Stimulated activated effector memory CD8-positive, alpha-beta T cell treated with anti-CD3 and anti-CD28 coated beads, Interleukin-12 subunit alpha, Interleukin-12 subunit beta, amount 100 ng/mL, for 72 hours (primary cell): ENCODE data around the gene CBX8.
A peak's percentile ranks its signal among the peaks of the same experiment; 100 is the strongest.

Source experiments
- ATAC-seq: fragments of 150-1000 bp; cut with Tn5 transposase; 2 replicates; pipeline ENCODE4 v1.10.0; 2021
- DNase-seq, 2 donors: peaks; one replicate each; pipeline ENCODE4 v3.0.0; 2021 to 2022; ENCODE audit warnings: low spot score in 2 of 2
- H3K27ac Mint-ChIP-seq: one replicate; pipeline ENCODE4 v1.8.0; 2022; ENCODE audit warnings: mild to moderate bottlenecking, mixed read lengths
- H3K36me3 Mint-ChIP-seq: one replicate; pipeline ENCODE4 v1.8.0; 2022; ENCODE audit warnings: mild to moderate bottlenecking, mixed read lengths
- H3K4me1 Mint-ChIP-seq: one replicate; pipeline ENCODE4 v1.8.0; 2022; ENCODE audit warnings: mixed read lengths
- H3K4me3 Mint-ChIP-seq: one replicate; pipeline ENCODE4 v1.8.0; 2022; ENCODE audit warnings: mild to moderate bottlenecking, mixed read lengths
- H3K9me3 Mint-ChIP-seq: one replicate; pipeline ENCODE4 v1.8.0; 2022; ENCODE audit warnings: mixed read lengths

Gene CBX8

GRCh38 chr17:79814974-79815835 is 18.3 kb upstream of the CBX8 start:
- Mint-ChIP-seq H3K9me3 (no peaks in the 10 kb centered on the region), H3K36me3 (no peaks in the 10 kb centered on the region), H3K4me3 (peak overlapping the region; percentile 67), H3K4me1 (peaks cover 20% of the 10 kb centered on the region), H3K27ac (no peak overlapping the region)
- no peak for DNase-seq
- ATAC-seq, result no peak

DNA sequence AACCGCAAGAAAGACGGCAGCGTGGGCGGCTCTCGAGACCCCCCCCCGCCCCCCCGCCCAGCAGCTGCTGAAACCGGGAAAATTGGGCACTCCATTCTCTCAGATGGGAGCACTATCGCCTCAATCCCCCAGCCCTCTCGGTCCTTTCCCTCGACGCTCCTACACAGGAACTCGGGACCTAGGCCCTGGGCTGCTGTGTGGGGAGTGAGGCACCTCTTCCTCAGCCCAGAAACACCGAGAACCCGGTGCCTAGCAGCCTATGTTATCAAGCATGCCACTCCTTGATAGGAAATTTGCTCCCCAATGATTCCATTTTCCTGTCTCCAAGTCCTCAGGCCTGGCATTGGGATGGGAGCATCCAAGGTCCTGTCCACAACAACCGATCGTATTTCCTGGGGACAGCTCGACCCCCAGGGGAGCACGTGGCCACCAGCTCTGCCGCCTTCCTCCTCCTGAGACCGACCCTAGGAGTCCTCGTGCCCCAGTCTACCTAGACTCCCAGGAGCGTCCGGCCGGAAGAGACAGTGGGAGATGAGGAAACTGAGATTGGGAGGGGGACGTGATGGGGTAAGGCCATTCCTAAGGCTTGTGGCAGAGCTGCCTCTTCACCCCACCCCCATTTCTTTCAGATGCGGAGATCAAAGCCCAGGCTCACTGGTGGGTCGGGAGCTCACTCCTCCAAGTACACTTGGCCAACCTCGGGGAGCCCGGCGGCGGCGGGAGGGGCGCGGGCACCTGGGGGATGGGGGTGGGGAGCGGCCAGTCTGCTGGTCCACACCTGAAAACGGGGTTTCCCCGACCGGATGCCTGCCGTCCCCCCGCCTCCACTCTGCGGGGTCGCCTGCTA is 17.5 kb upstream of the CBX8 start:
- Mint-ChIP-seq H3K27ac (no peak overlapping the region), H3K4me1 (peaks cover 26% of the 10 kb centered on the region)
- ATAC-seq, result no peak

DNA sequence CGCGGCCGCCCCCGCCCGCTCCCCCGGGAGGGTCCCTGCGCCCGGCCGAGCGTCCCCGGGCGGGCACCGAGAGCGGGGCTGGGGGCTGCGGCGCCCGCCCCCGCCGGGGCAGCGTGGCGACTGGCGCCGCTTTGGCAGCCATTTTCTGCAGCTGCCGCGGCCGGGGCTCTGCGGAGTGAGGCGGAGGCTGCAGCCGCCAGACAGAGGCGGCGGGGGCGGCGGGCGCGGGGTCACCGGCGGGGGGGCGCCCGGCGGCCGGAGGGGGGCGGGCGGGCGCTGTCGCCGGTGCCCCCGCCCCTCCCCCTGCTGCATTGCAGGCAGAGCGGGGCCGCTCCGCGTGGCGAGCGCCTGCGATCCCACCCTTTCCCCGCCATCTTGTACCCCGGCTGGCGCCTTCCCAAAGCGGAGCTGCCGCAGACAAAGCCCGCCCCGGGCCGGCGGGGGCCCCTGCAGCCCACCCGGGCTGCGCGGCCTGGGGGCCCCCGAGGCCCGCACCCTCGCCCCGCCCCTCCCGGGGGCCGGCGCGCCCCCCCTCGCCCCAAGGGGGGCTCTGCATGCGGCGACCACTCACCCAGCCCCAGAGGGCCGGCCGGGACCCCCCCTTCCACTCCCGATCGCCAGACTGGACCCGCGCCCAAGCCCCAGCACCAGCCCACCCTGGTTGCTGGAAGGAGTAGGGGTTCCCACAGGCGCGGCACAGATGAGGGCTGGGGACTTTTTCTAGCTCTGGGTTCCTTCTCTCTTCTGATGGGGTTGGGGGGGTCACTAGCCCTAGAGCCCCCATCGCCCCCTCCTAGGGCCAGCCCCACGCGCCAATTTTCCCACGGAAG is 16.6 kb upstream of the CBX8 start:
- no peak for ATAC-seq
- Mint-ChIP-seq H3K36me3 (no peaks in the 10 kb centered on the region), H3K4me3 (peak overlapping the region; percentile 67), H3K27ac (no peak overlapping the region), H3K4me1 (peaks cover 31% of the 10 kb centered on the region), H3K9me3 (no peaks in the 10 kb centered on the region)
- DNase-seq, result no peak

More for the DNA sequence above, 17.5 kb upstream of the CBX8 start:
- Mint-ChIP-seq H3K9me3 (no peaks in the 10 kb centered on the region), H3K36me3 (no peaks in the 10 kb centered on the region), H3K4me3 (peak overlapping the region; percentile 67)
- no peak for DNase-seq

DNA sequence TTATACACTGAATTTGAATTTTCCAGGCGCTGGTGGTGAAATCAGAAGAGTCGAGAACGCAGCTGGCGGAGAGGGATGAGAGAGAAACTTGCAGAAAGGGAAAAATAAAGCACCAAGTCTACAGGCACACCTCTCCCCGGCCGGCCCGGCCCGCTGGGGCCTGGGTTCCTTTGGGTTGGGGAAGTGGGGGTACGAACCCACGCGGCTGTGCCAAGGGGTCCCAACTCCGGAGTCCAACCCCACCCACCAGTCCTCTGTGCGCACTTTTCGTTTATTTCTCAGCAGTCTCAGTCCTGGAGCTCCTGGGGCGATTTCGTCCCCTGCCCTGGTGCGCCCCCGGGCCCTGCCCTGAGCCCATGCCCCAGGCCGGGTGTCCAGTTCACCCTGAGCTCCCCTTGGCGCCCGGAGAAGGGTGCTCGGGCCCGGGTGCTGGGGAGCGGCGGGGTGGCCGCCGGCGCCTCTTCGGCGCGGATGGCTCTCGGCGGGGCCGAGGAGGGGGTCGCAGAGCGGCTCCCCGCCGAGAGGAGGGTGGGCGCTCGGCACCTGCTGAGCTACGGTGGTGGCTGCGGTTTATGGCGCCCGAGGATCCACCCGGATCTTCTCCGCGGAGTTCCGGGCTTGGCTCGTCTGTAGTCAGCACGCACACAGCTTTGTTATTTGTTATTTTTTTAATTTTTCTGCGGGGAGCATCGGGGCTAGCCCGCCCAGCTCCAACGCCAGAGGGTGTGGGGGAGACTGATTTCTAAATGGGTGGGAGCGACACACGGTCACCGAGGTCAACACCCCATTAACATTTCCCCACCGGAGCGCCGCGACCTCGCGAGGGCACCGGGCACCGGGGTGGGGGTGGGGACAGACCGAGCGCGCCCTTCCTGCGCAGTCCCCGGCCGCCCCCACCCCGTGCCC is 15.7 kb upstream of the CBX8 start:
- DNase-seq (no peak), ATAC-seq (no peak)
- Mint-ChIP-seq H3K9me3 (no peaks in the 10 kb centered on the region), H3K4me3 (peak overlapping the region; percentile 58), H3K36me3 (no peaks in the 10 kb centered on the region), H3K4me1 (peaks cover 31% of the 10 kb centered on the region), H3K27ac (no peak overlapping the region)

DNA sequence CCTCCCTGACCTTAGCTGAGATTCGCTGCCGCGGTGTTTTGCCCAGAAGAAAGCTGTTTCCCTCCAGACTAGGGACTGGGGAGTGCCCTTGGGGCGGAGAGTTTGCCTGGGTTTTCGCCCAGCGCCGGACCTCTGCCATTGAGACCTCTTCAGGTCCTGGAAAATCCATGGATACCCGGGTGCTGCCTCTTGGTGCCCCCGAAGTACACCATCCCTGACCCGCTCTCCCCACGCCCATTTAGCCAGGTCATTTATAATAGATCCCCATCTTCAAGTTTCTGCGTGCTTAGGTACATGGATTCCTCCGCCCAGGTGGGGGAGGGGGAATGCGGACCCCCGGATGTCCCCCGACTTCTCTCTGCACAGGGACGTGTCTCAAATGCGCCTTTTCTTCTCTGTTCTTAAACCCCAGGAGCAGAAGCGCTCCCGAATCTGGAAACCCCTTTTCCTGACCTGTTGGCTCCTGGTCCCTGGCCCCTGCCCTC is 15.0 kb upstream of the CBX8 start:
- H3K27ac Mint-ChIP-seq, result no peak overlapping the region
- H3K9me3 Mint-ChIP-seq, result no peaks in the 10 kb centered on the region
- H3K36me3 Mint-ChIP-seq, result no peaks in the 10 kb centered on the region
- peak overlapping the region; percentile 58 for H3K4me3 Mint-ChIP-seq
- H3K4me1 Mint-ChIP-seq, result peaks cover 35% of the 10 kb centered on the region
- DNase-seq, result no peak
- no peak for ATAC-seq

- Mint-ChIP-seq H3K27ac (no peak overlapping the region), H3K4me1 (peaks cover 40% of the 10 kb centered on the region), H3K4me3 (peak overlapping the region; percentile 58), H3K36me3 (no peaks in the 10 kb centered on the region), H3K9me3 (no peaks in the 10 kb centered on the region)
- DNase-seq, result no peak
- ATAC-seq, result peak; percentile 41
Measured at GRCh38 chr17:79811011-79811867, 14.4 kb upstream of the CBX8 start.

DNA sequence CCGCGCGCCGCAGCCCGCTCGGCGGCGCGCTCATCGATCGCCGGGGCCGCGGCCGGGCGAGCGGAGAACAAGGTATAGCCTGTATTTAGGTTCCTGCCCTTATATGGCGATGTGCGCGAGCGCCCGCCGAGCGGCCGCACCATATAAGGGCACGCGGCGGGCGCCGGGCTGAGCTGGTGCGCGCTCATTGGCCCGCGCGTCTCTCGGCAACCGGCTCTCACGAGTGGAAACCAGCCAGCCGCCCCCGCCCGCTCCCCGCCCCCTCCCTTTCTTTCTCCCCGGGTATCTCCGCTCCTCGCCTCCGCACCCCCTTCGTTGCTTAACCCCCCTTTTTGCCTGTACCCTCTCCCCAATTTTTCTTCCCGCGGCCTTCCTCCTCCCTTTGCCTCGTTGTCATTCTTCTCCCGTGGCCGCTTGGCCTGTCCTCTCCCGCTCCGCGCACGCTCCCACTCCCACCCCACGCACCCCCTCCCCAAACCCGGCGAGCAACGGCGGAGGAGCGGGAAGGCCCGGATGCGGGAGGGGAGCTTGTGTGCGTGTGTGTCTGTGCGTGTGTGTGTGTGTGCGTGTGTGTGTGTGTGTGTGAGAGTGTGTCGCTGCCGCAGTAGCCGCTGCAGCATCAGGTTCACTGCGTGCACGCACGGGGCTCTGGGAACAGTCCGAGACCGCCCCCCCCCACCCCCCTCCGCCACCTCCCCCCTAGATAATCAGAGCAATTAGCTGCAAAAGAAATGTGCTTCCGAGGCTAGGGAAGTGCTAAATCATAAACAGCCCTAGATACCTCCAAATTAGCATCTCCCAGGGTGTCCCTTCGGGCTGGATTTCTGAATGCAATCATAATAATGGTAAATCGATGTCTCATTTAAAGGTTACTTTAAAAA is 13.5 kb upstream of the CBX8 start:
- peak overlapping the region; percentile 58 for H3K4me3 Mint-ChIP-seq
- DNase-seq, result peak; percentile 56 to 80
- peak; percentile 92 for ATAC-seq
- no peaks in the 10 kb centered on the region for H3K9me3 Mint-ChIP-seq
- peaks cover 46% of the 10 kb centered on the region for H3K4me1 Mint-ChIP-seq
- H3K36me3 Mint-ChIP-seq, result peaks cover 4% of the 10 kb centered on the region
- H3K27ac Mint-ChIP-seq, result no peak overlapping the region

DNA sequence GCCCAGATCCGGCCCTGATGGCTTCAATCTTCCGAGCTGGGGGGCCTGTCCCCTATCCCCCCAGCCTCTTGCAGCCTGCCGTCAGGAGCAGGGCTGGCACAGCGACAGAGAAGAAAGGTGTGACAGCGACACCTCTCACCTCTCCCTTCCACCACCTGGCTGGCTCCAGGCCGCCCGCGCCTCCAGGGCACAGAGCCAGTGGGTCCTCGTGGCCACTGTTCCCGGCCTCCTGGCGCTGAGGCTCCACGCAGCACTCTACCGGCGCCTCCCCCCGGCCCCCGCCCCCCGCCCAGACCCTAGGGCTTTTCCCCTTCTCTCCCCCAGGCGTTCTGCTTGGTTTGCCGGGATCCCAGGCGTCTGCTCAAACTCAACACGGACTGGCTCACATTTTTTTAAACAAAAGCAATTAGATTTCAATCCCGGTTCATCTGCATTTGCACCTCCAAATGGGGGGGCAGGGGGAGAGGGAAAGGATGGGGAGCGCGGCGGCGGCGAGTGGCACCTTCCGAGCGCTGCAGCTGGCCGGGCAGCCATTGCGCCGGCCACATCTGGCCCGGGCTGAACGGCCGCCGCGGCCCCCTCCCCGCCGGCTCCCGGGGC is 12.8 kb upstream of the CBX8 start:
- DNase-seq, result no peak

GRCh38 chr17:79808763-79809529 is 12.1 kb upstream of the CBX8 start:
- no peak for ATAC-seq
- H3K4me3 Mint-ChIP-seq, result peak overlapping the region; percentile 35

More for the DNA sequence above, 12.8 kb upstream of the CBX8 start:
- Mint-ChIP-seq H3K27ac (no peak overlapping the region), H3K9me3 (no peaks in the 10 kb centered on the region), H3K4me1 (peaks cover 53% of the 10 kb centered on the region), H3K4me3 (peak overlapping the region; percentile 58), H3K36me3 (peaks cover 9% of the 10 kb centered on the region)
- no peak for ATAC-seq

GRCh38 chr17:79806863-79807720 is 10.2 kb upstream of the CBX8 start:
- no peak overlapping the region for H3K4me3 Mint-ChIP-seq
- no peak overlapping the region for H3K27ac Mint-ChIP-seq
- DNase-seq, result no peak

More at GRCh38 chr17:79808763-79809529, 12.1 kb upstream of the CBX8 start:
- Mint-ChIP-seq H3K9me3 (no peaks in the 10 kb centered on the region), H3K27ac (no peak overlapping the region), H3K4me1 (peaks cover 51% of the 10 kb centered on the region), H3K36me3 (peaks cover 14% of the 10 kb centered on the region)
- no peak for DNase-seq

DNA sequence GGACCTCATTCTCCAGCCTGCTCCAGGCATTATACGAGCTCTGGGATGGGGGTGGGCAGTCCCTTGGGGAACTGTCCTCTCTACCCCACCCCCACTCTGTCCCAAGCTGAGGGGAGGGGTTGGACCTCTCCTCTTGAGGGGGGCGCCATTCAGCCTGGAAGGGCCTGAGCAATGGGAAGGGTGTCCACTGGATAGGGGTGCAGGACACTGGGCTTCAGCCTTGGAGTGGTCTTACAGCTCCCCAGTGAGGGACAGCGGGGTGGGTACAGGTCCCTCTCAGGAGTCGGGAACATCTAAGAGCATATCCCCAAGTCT is 9.5 kb upstream of the CBX8 start:
- no peak for DNase-seq
- Mint-ChIP-seq H3K36me3 (peaks cover 14% of the 10 kb centered on the region), H3K27ac (no peak overlapping the region), H3K4me3 (no peak overlapping the region), H3K9me3 (no peaks in the 10 kb centered on the region), H3K4me1 (peaks cover 44% of the 10 kb centered on the region)
- no peak for ATAC-seq

More at GRCh38 chr17:79806863-79807720, 10.2 kb upstream of the CBX8 start:
- ATAC-seq, result no peak
- Mint-ChIP-seq H3K36me3 (peaks cover 14% of the 10 kb centered on the region), H3K9me3 (no peaks in the 10 kb centered on the region), H3K4me1 (peaks cover 46% of the 10 kb centered on the region)
